ENCODE results near the gene SYMPK.
"Not testable (repeated sequence)": the region's sequence is repeated elsewhere in the genome, so short reads cannot be mapped to it uniquely, and the experiment has no call there.

The SYMPK gene

GRCh38 chr19:45870798-45871197, 7.9 kb upstream of the SYMPK start:
- in situ Hi-C loops (cut with MboI; ENCODE audit: low sequenced_read_pairs), result no loop called here

DNA sequence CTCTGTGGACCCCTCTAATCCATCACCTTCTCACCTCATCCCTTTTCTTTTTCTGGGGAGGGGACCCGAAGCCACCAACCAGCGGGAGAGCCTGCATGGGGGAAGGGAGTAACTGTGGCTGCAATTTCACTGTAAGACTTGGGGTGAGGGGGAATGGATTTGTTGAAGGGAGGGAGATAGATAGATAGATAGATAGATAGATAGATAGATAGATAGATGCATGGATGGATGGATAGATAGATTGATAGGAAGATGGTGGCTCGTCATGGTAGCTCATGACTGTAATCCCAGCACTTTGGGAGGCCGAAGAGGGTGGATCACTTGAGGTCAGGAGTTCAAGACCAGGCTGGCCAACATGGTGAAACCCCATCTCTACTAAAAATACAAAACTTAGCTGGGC, 4.3 kb upstream of the SYMPK start:
- in situ Hi-C loops (cut with MboI; ENCODE audit: low sequenced_read_pairs), result not testable (repeated sequence)

- in situ Hi-C loops (cut with MboI; ENCODE audit: low sequenced_read_pairs), result no loop called here
Observed at GRCh38 chr19:45866400-45867176, 3.6 kb upstream of the SYMPK start.

DNA sequence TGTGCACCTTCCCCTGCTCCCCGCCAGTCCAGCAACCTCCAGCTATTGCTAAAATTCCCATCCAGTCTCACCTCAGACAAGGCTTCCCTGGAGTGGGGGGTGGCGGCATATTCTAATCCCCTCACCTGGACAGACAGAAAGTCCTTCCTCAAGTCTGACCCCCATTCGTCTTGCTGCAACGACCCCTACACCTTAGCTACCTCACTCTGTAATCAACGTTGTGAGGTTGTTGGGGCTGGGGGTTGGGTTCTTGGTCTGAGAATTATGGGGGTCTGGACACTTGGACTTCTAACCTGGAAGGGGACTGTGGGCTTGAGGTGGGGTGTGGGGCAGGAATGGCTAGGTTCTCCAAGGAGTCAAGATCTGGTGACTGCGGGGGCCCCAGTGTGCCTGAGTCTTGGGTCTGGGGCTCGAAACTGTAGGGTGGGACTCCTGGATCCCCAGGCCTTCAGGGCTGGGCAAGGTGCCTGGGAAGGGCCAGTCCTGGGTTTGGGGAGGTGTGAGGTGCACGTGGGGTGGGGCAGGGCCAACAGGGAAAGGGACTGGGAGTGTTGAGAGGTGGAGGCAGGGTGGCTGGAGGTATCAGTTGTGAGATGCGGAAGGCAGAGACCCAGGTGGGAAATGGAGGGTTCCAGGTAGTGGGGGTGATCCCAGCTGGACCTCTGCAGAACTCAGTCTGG, 2.5 kb upstream of the SYMPK start:
- in situ Hi-C loops (cut with MboI; ENCODE audit: low sequenced_read_pairs), result no loop called here

DNA sequence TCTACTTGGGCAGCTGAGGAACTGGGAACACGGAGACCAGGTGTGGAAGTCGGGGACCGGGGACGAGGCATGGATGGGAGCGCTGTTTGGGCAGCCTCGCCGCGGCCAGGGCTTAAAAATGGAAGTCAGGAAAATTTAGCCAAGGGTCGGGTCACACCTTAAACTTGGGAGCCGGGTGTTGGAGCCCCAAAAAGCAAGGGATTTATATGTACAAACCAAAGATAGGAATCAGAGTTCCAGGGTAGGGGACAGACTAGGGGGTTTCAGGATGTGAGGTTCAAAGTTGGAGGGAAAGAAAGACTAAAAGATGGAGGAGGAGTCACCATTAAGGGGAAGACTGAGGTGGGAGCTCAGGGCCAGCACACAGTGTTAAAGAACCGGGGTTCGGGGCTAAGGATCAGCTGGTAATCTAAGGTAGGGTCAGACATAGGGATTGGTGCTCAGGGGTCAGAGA, 1.7 kb upstream of the SYMPK start:
- in situ Hi-C loops (cut with MboI; ENCODE audit: low sequenced_read_pairs), result no loop called here

DNA sequence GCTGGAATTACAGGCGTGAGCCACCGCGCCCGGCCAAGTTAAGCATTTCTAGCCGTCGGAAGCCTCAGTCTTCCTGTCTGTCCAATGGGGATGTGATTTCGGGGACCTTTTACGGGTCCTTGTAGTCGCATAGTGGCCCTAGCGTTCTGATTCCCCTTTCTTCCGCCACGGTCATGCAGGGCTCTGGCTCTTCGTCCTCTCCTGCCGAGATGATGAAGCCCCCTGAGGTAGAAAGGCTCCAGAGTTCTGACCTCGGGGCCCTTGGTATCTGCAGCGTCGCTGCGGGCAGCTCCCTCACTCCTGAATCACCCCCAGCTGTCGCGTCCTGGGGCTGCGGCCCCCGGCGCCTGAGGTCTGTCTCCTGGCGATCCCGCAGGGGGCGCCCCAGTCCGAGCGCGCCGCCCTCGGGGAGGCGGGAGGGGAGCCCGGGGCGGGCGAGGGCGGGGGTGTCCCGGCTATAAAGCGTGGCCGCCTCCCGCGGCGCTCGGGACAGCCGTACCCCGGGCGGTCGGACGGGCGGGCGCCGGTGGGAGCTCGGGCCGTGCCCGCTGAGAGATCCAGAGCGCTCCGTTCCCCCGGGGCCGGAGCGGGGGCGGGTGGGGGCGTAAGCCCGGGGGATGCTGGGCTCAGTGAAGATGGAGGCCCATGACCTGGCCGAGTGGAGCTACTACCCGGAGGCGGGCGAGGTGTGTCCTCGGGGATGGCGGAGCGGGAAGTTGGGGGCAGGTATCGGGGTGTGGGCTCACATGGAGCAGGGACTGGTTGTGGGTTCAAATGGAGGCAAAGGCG, 1.1 kb upstream of the SYMPK start, which contains the start of gene FOXA3:
Gene FOXA3 (plus strand): TSS at position 487 of the 789 bp plus-strand sequence. CDS start 131 bp downstream, at position 618.
- in situ Hi-C loops (cut with MboI; ENCODE audit: low sequenced_read_pairs), result no loop called here

- in situ Hi-C loops (cut with MboI; ENCODE audit: low sequenced_read_pairs), result no loop called here
Observed at GRCh38 chr19:45863335-45863839, 440 bp upstream of the SYMPK start.

GRCh38 chr19:45862271-45862563, 730 bp downstream of the SYMPK start:
- in situ Hi-C loops (cut with MboI; ENCODE audit: low sequenced_read_pairs), result no loop called here

GRCh38 chr19:45860359-45861259, 2.3 kb downstream of the SYMPK start:
- in situ Hi-C loops (cut with MboI; ENCODE audit: low sequenced_read_pairs), result no loop called here

DNA sequence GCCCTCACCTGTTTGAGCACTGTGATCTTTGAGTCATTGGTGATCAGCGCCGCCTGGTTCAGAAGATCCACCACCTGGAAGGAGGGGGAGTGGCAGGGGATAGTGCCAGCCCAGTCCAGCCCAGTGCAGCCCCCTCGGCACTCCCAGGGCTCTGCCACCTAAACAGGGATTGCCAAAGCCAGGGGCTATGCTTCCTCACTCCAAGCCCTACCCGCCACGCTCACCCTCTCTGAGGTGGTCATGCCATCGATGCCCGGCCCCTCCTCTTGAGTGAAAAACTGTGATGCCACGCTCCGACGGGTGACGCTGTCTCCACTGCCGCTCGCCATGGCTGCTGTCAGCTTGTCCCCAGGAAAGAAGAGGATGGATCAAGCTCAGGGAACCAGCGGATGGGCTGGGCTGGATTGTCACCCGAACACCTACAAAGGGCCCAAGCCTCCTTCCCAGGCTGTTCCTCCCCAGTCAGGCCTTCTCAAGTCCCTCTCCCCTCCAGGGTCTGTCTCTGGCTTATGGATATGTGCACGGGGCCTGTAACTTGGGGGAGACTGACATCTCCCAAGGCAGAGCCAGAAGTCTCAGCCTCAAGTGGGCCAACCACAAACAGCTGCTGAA, 8.7 kb downstream of the SYMPK start:
- in situ Hi-C loops (cut with MboI; ENCODE audit: low sequenced_read_pairs), result no loop called here

DNA sequence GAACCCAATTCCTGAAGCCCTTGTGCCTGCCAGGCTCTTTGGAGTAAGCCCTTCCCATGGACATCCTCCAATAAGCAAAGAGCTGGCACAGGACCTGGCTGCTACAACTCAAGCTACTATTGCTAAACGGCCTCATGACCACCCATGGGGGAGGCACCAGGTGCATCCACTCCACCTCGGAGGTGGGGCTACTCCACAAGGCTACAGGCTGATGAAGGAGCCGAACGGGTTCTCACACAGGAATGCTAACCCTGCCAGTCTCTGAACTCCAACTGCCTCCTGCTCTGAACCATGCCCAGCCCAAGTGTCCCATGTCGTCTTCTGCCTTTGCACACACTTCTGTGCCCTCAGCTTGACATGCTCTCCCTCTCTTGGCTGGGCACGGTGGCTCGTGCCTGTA, 10.0 kb downstream of the SYMPK start:
- in situ Hi-C loops (cut with MboI; ENCODE audit: low sequenced_read_pairs), result no loop called here

GRCh38 chr19:45852145-45852750, 10.7 kb downstream of the SYMPK start:
- in situ Hi-C loops (cut with MboI; ENCODE audit: low sequenced_read_pairs), result no loop called here

DNA sequence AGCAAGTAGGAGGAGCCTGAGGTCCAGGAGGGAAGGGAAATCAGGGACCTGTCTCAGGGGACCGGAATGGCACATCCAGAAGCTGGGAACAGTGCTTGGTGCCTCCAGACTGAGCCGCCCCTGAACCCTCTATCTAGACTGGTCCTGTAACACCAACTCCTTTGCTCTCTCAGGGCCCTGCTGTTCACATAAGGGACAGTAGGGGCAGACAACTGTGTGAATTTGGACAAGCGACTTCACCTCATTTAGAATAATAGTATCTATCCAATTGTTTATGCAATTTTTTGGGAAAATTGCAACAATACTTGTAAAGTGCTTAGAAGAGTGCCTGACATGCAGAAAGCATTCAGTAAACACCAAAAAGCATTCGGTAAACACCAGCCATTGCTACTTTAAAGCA, 14.0 kb downstream of the SYMPK start:
- in situ Hi-C loops (cut with MboI; ENCODE audit: low sequenced_read_pairs), result no loop called here

DNA sequence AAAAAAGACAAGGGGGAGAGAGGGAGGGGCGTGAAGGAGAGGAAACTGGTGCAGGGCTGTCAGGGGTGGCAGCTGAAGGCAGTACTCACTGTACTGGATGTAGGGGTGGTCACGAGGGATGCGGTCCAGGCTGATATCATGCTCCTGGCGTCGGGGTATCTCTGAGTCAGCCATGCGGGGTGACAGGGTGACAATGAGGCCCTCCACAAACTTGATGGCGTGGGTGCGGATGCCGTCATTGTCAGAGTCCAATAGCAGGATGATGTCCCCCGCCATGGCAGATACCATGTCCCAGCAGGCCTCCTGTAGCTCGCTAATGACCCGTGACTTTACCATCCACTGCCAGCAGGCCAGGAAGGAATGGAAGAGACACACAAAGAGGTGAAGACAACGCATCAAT, 15.3 kb downstream of the SYMPK start:
- in situ Hi-C loops (cut with MboI; ENCODE audit: low sequenced_read_pairs), result no loop called here

GRCh38 chr19:45842198-45842597, 20.7 kb downstream of the SYMPK start:
- in situ Hi-C loops (cut with MboI; ENCODE audit: low sequenced_read_pairs), result no loop called here

DNA sequence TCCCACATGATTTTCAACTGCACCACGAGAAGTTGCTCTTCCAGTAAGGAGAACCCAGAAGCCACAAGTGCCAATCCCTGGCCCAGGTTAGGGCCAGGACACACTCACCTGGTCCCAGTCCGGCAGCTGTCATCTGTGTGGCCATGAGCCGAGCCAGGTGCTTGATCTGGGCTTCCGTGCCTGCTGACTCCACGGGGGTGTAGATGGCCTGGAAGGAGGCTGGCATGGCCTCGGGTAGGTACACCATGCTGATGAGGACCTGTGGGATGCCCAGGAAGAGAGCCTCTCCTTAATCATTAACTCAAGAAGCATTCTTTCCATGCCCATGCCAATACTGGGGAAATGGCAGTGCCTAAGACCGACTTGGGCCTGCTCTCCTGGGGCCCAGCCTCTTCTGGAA, 28.0 kb downstream of the SYMPK start:
- in situ Hi-C loops (cut with MboI; ENCODE audit: low sequenced_read_pairs), result no loop called here

DNA sequence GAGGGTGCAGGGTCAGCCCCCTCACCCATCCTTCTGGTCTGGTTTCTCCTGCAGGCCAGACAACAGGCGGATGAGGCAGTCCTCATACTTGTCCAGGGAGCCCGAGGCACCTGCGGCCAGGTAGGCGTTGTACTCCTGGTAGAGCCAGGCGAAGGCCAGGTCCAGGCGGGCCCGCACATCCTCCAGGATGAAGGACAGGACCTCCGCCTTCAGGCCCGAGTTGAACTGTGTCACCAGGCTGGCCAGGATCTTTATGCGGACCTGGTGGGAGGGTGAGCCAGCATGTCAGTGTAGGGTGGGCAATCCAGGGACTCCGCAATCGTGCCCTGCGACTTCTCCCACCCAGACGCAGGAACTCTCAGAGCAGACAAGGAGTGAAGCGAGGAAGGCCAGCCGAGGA, 34.0 kb downstream of the SYMPK start:
- in situ Hi-C loops (cut with MboI; ENCODE audit: low sequenced_read_pairs), result no loop called here

GRCh38 chr19:45828523-45828922, 34.4 kb downstream of the SYMPK start:
- in situ Hi-C loops (cut with MboI; ENCODE audit: low sequenced_read_pairs), result no loop called here

- in situ Hi-C loops (cut with MboI; ENCODE audit: low sequenced_read_pairs), result no loop called here
Observed at GRCh38 chr19:45827459-45828093, 35.4 kb downstream of the SYMPK start.
